Peyer's patch (tissue), 4 donors: ENCODE data around the gene RAD51. TPM values are rescaled to one million over a fixed set of nuclear protein-coding genes. Genes with fewer than 3 reads are reported as not detected.

Source experiments
- DNase-seq, 3 donors: peaks; one replicate each; pipeline ENCODE4 v3.0.0-alpha.2; 2017 to 2019
- H3K27ac ChIP-seq, 4 donors: fragments of 200-600 bp; sonication (generic); one replicate each; pipeline ENCODE4 v1.5.1; 2016 to 2019
- H3K27me3 ChIP-seq, 2 donors: fragments of 200-600 bp; sonication (generic); one replicate each; pipeline ENCODE4 v1.5.1; 2019
- H3K36me3 ChIP-seq, 3 donors: fragments of 200-600 bp; sonication (generic); one replicate each; pipeline ENCODE4 v1.5.1; 2016 to 2019
- H3K4me1 ChIP-seq, 4 donors: fragments of 200-600 bp; sonication (generic); one replicate each; pipeline ENCODE4 v1.5.1; 2016 to 2019
- H3K4me3 ChIP-seq, 4 donors: fragments of 200-600 bp; sonication (generic); 1 replicate in 3 of 4; 2 replicates in 1 of 4; pipeline ENCODE4 v1.5.1; 2016 to 2019; ENCODE audit warnings: mild to moderate bottlenecking in 1 of 4
- H3K9me3 ChIP-seq, 4 donors: fragments of 200-600 bp; sonication (generic); one replicate each; pipeline ENCODE4 v1.5.1; 2016 to 2019; ENCODE audit warnings: mild to moderate bottlenecking in 1 of 4
- POLR2A ChIP-seq, 2 donors: fragments of 450-650 bp; IDR thresholded peaks; one replicate each; pipeline ENCODE4 v1.5.1; 2017; ENCODE audit warnings: antibody characterized with exemption in 2 of 2, mild to moderate bottlenecking in 2 of 2, moderate library complexity in 2 of 2
- total RNA-seq, 4 donors: library from RNA; depleted of rRNA; stranded (reverse); fragments of >200 nt; gene quantifications; one replicate each; pipeline ENCODE4 v1.1.0, GENCODE V29; 2016
- TF ChIP-seq, protein P1 (sequence below), 6 experiments: fragments of 450-650 bp in 4 of 6; fragments of 200-600 bp in 2 of 6; sonication (generic) in 1 of 6; IDR thresholded peaks; one replicate each; pipeline ENCODE4 v1.5.1; 2017 to 2019; ENCODE audit warnings: antibody characterized with exemption in 6 of 6, mild to moderate bottlenecking in 3 of 6, moderate library complexity in 1 of 6

RAD51 gene
- total RNA-seq, 4 donors from 2014 or later: 1.1 to 7.4 (median 1.2) TPM; not detected in 1

DNA sequence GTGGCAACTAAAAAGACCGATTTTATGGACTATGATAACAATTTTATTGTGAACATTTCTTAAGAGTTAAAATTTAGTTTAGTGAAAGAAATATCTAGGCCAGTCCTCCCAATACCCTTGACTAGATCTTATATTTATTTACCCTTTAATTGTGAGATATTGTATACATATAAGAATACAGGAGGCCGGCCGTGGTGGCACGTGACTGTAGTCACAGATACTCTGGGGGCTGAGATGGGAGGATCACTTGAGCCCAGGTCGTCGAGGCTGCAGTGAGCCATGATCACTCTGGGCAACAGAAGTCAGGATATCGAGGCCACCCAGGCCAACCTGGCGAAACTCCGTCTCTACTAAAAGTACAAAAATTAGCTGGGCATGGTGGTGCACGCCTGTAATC, 60.8 kb downstream of the RAD51 start:
- TF ChIP-seq POLR2A (IDR thresholded peaks at IDR 0.05): no peak
- TF ChIP-seq, protein P1, sequence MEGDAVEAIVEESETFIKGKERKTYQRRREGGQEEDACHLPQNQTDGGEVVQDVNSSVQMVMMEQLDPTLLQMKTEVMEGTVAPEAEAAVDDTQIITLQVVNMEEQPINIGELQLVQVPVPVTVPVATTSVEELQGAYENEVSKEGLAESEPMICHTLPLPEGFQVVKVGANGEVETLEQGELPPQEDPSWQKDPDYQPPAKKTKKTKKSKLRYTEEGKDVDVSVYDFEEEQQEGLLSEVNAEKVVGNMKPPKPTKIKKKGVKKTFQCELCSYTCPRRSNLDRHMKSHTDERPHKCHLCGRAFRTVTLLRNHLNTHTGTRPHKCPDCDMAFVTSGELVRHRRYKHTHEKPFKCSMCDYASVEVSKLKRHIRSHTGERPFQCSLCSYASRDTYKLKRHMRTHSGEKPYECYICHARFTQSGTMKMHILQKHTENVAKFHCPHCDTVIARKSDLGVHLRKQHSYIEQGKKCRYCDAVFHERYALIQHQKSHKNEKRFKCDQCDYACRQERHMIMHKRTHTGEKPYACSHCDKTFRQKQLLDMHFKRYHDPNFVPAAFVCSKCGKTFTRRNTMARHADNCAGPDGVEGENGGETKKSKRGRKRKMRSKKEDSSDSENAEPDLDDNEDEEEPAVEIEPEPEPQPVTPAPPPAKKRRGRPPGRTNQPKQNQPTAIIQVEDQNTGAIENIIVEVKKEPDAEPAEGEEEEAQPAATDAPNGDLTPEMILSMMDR (IDR thresholded peaks at IDR 0.05): no peak
- peak overlapping the region; percentile 73 to 98 (median 94) for H3K4me3 ChIP-seq
- no peaks in the 10 kb centered on the region for H3K9me3 ChIP-seq
- peaks cover 0 to 13% (median 0%) of the 10 kb centered on the region in 3 donors for H3K36me3 ChIP-seq
- peak overlapping the region; percentile 82 to 89 (median 85) for H3K27ac ChIP-seq
- no peak for DNase-seq
- H3K4me1 ChIP-seq: peaks cover 0 to 29% (median 0%) of the 10 kb centered on the region in 4 donors
- H3K27me3 ChIP-seq: no peaks in the 10 kb centered on the region

DNA sequence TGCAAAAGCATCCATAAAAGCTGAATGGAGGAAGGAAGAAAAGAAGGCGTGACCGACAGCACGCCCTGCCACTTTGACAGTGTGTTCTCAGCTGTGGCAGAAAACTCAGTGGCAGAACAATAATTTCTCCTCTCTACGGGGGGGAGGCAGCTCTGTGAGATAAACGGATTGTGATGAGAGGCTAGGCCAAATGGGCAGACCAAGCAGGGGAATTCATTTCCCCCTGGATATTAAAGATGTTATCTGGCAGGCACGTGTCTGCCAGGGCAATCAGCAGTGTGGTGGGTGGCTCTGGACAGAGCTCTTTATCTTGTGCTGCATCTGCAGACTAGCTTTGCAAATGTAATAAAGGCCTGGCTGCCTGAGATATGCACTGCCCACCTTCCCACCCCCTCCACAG, 62.0 kb downstream of the RAD51 start:
- Histone ChIP-seq H3K27me3 (no peaks in the 10 kb centered on the region), H3K36me3 (peaks cover 0 to 3% (median 0%) of the 10 kb centered on the region in 3 donors), H3K27ac (no peak overlapping the region), H3K4me1 (peaks cover 0 to 21% (median 0%) of the 10 kb centered on the region in 4 donors), H3K4me3 (no peak overlapping the region), H3K9me3 (no peaks in the 10 kb centered on the region)
- TF ChIP-seq, protein P1 (IDR thresholded peaks at IDR 0.05): no peak
- TF ChIP-seq POLR2A (IDR thresholded peaks at IDR 0.05): no peak
- DNase-seq: no peak

DNA sequence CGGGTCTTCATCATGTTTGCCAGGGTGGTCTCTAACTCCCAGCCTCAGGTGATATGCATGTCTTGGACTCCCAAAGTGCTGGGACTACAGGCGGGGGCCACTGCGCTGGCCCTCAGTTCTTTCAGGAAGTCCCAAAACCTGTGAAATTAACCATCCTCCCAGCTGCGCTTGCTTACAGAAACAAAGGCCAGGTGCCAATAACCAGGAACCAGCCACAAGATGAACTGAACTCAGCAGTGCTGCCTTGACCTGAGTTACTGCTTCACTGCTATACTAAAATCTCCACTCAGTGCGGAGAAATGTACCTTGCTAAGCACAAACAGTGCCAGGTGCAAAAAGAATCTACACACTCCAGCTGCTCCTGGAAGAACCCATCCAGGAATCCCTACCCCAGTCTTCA, 65.0 kb downstream of the RAD51 start:
- no peaks in the 10 kb centered on the region for H3K9me3 ChIP-seq
- H3K27ac ChIP-seq: no peak overlapping the region
- peaks cover 0 to 17% (median 7%) of the 10 kb centered on the region in 4 donors for H3K4me1 ChIP-seq
- no peak for TF ChIP-seq POLR2A (IDR thresholded peaks at IDR 0.05)
- TF ChIP-seq, protein P1 (IDR thresholded peaks at IDR 0.05): no peak
- H3K27me3 ChIP-seq: no peaks in the 10 kb centered on the region
- H3K4me3 ChIP-seq: no peak overlapping the region
- DNase-seq: no peak
- no peaks in the 10 kb centered on the region for H3K36me3 ChIP-seq

DNA sequence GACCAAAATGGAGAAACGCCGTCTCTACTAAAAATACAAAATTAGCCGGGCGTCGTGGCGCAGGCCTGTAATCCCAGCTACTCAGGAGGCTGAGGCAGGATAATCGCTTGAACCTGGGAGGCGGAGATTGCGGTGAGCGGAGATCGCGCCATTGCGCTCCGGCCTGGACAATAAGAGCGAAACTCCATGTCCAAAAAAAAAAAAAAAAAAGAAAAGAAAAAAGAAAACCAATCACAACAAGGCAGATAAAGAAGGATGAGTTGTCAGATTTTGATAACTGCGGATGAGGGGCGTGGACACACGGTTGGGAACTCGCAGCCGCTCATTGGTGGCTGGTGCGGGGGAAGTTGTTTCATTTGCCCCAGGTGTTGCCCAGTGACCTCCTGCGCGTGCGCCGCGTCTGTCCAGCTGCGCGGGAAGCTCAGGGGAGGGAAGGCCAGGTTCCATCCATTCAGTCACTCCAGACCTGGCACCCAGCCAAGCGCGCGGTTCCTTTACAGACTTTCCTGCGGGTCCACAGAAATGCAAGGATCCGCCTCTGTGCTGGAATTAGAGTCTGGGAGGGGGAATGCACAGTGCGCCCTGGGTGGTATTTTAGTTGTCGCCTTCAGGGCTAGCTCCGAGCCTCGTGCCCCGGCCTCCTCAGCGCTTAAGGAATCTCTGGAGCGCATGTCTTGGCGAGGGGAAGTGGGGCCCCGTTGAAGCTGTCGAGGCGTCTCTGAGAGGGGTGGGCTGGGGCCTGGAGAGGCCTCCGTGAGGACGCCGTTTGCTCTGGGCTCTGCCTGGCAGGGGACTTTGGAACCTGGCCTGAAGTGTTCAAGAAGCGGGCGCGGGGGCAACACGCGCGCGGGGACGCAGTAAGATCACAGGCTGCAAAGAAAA, 68.2 kb downstream of the RAD51 start:
- no peaks in the 10 kb centered on the region for H3K27me3 ChIP-seq

DNA sequence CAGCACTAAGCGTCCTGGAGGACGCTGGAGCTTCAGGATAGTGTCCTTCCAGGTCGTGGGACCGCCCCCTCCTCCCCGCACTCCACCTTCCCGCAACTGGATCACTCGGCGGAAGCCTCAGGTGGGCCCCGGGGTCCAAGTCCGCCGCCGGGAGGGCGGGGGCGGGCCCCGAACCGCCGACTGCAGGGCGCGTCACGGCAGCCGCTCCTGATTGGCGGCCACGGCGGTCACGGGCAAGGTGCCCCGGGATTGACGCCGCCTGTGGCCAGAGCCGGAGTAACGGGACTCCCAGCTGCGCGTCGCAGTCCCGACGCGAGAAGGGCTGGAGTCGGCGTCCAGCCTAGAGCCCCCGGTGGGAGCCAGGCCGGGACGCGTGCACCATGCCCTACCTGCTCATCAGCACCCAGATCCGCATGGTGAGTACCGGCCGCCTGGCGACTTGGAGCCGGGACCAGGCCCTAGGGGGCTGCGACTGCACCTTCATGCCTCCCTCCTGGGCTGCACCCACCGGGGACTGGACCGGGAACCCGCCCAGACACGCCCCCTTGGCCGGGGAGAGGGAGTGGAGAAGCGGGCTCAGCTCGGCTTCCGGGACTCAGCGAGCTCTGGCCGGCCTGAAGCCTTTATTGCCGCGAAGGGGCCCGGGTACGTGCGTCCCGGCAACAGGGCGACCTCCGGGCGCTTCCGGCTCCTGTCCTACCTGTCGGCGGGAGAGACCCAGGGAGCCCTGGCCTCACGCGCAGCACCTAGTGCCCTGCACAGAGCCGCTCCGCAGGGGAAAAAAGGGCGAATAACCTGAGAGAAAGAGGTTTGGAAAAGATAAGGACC, 69.0 kb downstream of the RAD51 start, which contains the start of gene GCHFR:
Gene GCHFR, plus strand, starts transcription at position 268 of the 828 bp plus-strand sequence. Its CDS starts 113 bp downstream, at position 381.
- peak; percentile 74 to 92 (median 91) for DNase-seq
- no peaks in the 10 kb centered on the region for H3K27me3 ChIP-seq
- peaks cover 0 to 12% (median 0%) of the 10 kb centered on the region in 3 donors for H3K36me3 ChIP-seq
- H3K9me3 ChIP-seq: no peaks in the 10 kb centered on the region
- H3K4me3 ChIP-seq: peak within 1 kb of the TSS; percentile 50 to 80 (median 68)
- H3K27ac ChIP-seq: peak within 1 kb of the TSS; percentile 80 to 92 (median 85)
- peak; percentile 82 to 83 for TF ChIP-seq POLR2A (IDR thresholded peaks at IDR 0.05)
- TF ChIP-seq, protein P1 (IDR thresholded peaks at IDR 0.05): peak; percentile 1 to 56 (median 36)
- peaks cover 0 to 50% (median 14%) of the 10 kb centered on the region in 4 donors for H3K4me1 ChIP-seq

More for the DNA sequence above, 68.2 kb downstream of the RAD51 start:
- Histone ChIP-seq H3K9me3 (no peaks in the 10 kb centered on the region), H3K36me3 (peaks cover 0 to 12% (median 0%) of the 10 kb centered on the region in 3 donors), H3K4me1 (peaks cover 0 to 41% (median 12%) of the 10 kb centered on the region in 4 donors), H3K4me3 (peak overlapping the region; percentile 50 to 80 (median 68)), H3K27ac (peak overlapping the region; percentile 80 to 92 (median 85))
- TF ChIP-seq, protein P1 (IDR thresholded peaks at IDR 0.05): no peak
- TF ChIP-seq POLR2A (IDR thresholded peaks at IDR 0.05): no peak
- DNase-seq: peak; percentile 55 to 89 (median 86)
